ENCODE measurements around the gene EMC8.
A peak's percentile ranks its signal among the peaks of the same experiment; 100 is the strongest.

EMC8 gene

GRCh38 chr16:85752511-85753420 lies 46.6 kb downstream of the EMC8 start:
- peak; percentile 33 for DNase-seq

- DNase-seq: no peak
These were observed 47.4 kb downstream of the EMC8 start for GRCh38 chr16:85751698-85752501.

GRCh38 chr16:85750827-85751697 lies 48.3 kb downstream of the EMC8 start, which contains the start of gene C16orf74:
Gene C16orf74, minus strand, starts transcription at chr16:85751096. Its CDS starts 15,879 bp downstream, at chr16:85735217.
- no peak for DNase-seq

GRCh38 chr16:85750146-85750826 lies 49.1 kb downstream of the EMC8 start:
- no peak for DNase-seq

- DNase-seq: no peak
These were observed 49.6 kb downstream of the EMC8 start for GRCh38 chr16:85749771-85750145.

- no peak for DNase-seq
These were observed 52.7 kb downstream of the EMC8 start for GRCh38 chr16:85746460-85747215.

GRCh38 chr16:85738923-85739715 lies 60.2 kb downstream of the EMC8 start:
- no peak for DNase-seq

- DNase-seq: no peak
These were observed 62.4 kb downstream of the EMC8 start for GRCh38 chr16:85736921-85737320.

GRCh38 chr16:85735946-85736345 lies 63.4 kb downstream of the EMC8 start:
- DNase-seq: no peak

- no peak for DNase-seq
These were observed 64.1 kb downstream of the EMC8 start for GRCh38 chr16:85735225-85735635.

GRCh38 chr16:85734311-85735017 lies 64.9 kb downstream of the EMC8 start:
- no peak for DNase-seq

GRCh38 chr16:85733839-85734170 lies 65.5 kb downstream of the EMC8 start:
- DNase-seq: no peak

GRCh38 chr16:85733155-85733838 lies 66.0 kb downstream of the EMC8 start:
- no peak for DNase-seq

GRCh38 chr16:85731179-85731578 lies 68.2 kb downstream of the EMC8 start:
- DNase-seq: no peak

GRCh38 chr16:85730186-85730465 lies 69.2 kb downstream of the EMC8 start:
- no peak for DNase-seq

GRCh38 chr16:85729452-85730185 lies 69.7 kb downstream of the EMC8 start:
- DNase-seq: no peak

- no peak for DNase-seq
These were observed 70.5 kb downstream of the EMC8 start for GRCh38 chr16:85728879-85729278.

Data from NCI-H1092 (cell line).